ENCODE results near the gene FDPS. TPM values are rescaled to one million over a fixed set of nuclear protein-coding genes. Genes with fewer than 3 reads are reported as not detected.

The FDPS gene
- 100 to 1,000 TPM; 152 to 422 (median 192) TPM for total RNA-seq

GRCh38 chr1:155308493-155309422, at the start of gene FDPS:
Gene FDPS, plus strand, starts transcription at chr1:155308866. Its CDS starts 924 bp downstream, at chr1:155309790.
- peak; percentile 94 for DNase-seq
- peak in 3 of 4 donors; percentile 32 to 69 (median 63) for TF ChIP-seq POLR2A (IDR thresholded peaks at IDR 0.05)
- TF ChIP-seq CTCF (IDR thresholded peaks at IDR 0.05): peak in 4 of 6 experiments; percentile 6 to 53 (median 34)
- intact Hi-C loops (cut with DNase I): no loop called here
- H3K27me3 ChIP-seq: no peaks in the 10 kb centered on the region
- H3K36me3 ChIP-seq: peaks cover 0 to 35% (median 5%) of the 10 kb centered on the region in 3 donors
- peaks cover 8 to 34% (median 21%) of the 10 kb centered on the region in 3 donors for H3K4me1 ChIP-seq
- 0 to 1% methylated on average over 32 to 33 of the region's 51 CpGs for WGBS, 2 donors
- H3K4me3 ChIP-seq: peak within 1 kb of the TSS; percentile 88 to 96 (median 94)
- H3K27ac ChIP-seq: peak within 1 kb of the TSS; percentile 94 to 97 (median 94)
- H3K9me3 ChIP-seq: no peaks in the 10 kb centered on the region

GRCh38 chr1:155260276-155260675, 48.4 kb upstream of the FDPS start:
- Histone ChIP-seq H3K27ac (no peak overlapping the region), H3K9me3 (no peaks in the 10 kb centered on the region), H3K4me1 (peaks cover 20 to 44% (median 29%) of the 10 kb centered on the region in 3 donors), H3K36me3 (peaks cover 0 to 71% (median 30%) of the 10 kb centered on the region in 3 donors), H3K4me3 (no peak overlapping the region), H3K27me3 (no peaks in the 10 kb centered on the region)
- 89 to 93% methylated on average over 4 of the region's 5 CpGs for whole genome bisulfite sequencing, 2 donors
- no peak for TF ChIP-seq CTCF (IDR thresholded peaks at IDR 0.05)
- no peak for TF ChIP-seq POLR2A (IDR thresholded peaks at IDR 0.05)
- DNase-seq: no peak
- intact Hi-C loops (cut with DNase I): loop anchor here (10.0 kb wide), 1 partner anchor 245 kb away; no protein-coding TSS in a partner anchor

- 0% methylated on average over 4 of the region's 9 CpGs; no CpG with 5 or more reads in 1 of the 2 donors for WGBS, 2 donors
- no peaks in the 10 kb centered on the region for H3K9me3 ChIP-seq
- H3K27me3 ChIP-seq: no peaks in the 10 kb centered on the region
- peaks cover 9 to 80% (median 42%) of the 10 kb centered on the region in 3 donors for H3K36me3 ChIP-seq
- intact Hi-C loops (cut with DNase I): loop anchor here (10.0 kb wide), 1 partner anchor 243 kb away; no protein-coding TSS in a partner anchor
- H3K27ac ChIP-seq: peak overlapping the region; percentile 80 to 90 (median 86)
- H3K4me1 ChIP-seq: peaks cover 15 to 33% (median 18%) of the 10 kb centered on the region in 3 donors
- H3K4me3 ChIP-seq: peak overlapping the region; percentile 58 to 88 (median 86)
- no peak for DNase-seq
- TF ChIP-seq CTCF (IDR thresholded peaks at IDR 0.05): no peak
- TF ChIP-seq POLR2A (IDR thresholded peaks at IDR 0.05): no peak
These were observed 47.2 kb upstream of the FDPS start for GRCh38 chr1:155261493-155261851.

GRCh38 chr1:155261852-155262673, 46.6 kb upstream of the FDPS start, which contains the start of gene SCAMP3:
Gene SCAMP3, minus strand, starts transcription at chr1:155262360. Its CDS starts 209 bp downstream, at chr1:155262151.
- peak within 1 kb of the TSS; percentile 58 to 88 (median 86) for H3K4me3 ChIP-seq
- peak; percentile 77 for DNase-seq
- H3K27ac ChIP-seq: peak within 1 kb of the TSS; percentile 80 to 90 (median 86)
- peaks cover 14 to 80% (median 48%) of the 10 kb centered on the region in 3 donors for H3K36me3 ChIP-seq
- intact Hi-C loops (cut with DNase I): loop anchor here (10.0 kb wide), 1 partner anchor 243 kb away; no protein-coding TSS in a partner anchor
- H3K27me3 ChIP-seq: no peaks in the 10 kb centered on the region
- peaks cover 15 to 28% (median 15%) of the 10 kb centered on the region in 3 donors for H3K4me1 ChIP-seq
- H3K9me3 ChIP-seq: no peaks in the 10 kb centered on the region
- TF ChIP-seq POLR2A (IDR thresholded peaks at IDR 0.05): peak in 2 of 4 donors; percentile 58 to 65
- TF ChIP-seq CTCF (IDR thresholded peaks at IDR 0.05): peak in 1 of 6 experiments; percentile 38
- WGBS, 2 donors: 0 to 1% methylated on average over 15 to 24 of the region's 47 CpGs

All from esophagus squamous epithelium (tissue), 5 donors.